Spleen (tissue), 11 donors: ENCODE measurements around the gene ENDOV. TPM values are rescaled to one million over a fixed set of nuclear protein-coding genes. Genes with fewer than 3 reads are reported as not detected.

Experiments used
- DNase-seq: peaks from one replicate; pipeline ENCODE4 v3.0.0-alpha.2; 2020
- H3K27ac ChIP-seq, 8 donors: fragments of 200-600 bp; sonication (generic) in 7 of 8; 1 replicate in 4 of 8; 2 replicates in 4 of 8; pipeline versions ENCODE4 v1.5.0 to v1.8.0; 2016 to 2021; ENCODE audit warnings: inconsistent platforms in 4 of 8, mild to moderate bottlenecking in 4 of 8, moderate library complexity in 1 of 8
- H3K27me3 ChIP-seq, 7 donors: fragments of 200-600 bp; sonication (generic) in 6 of 7; replicated peaks in 1 of 7; 1 replicate in 4 of 7; 2 replicates in 3 of 7; pipeline versions ENCODE4 v1.5.0 to v1.8.0; 2016 to 2021; ENCODE audit warnings: inconsistent platforms in 3 of 7, mild to moderate bottlenecking in 1 of 7
- H3K36me3 ChIP-seq, 6 donors: fragments of 200-600 bp; sonication (generic) in 5 of 6; 1 replicate in 4 of 6; 2 replicates in 2 of 6; pipeline versions ENCODE4 v1.5.0 to v1.8.0; 2016 to 2021; ENCODE audit warnings: inconsistent platforms in 2 of 6
- H3K4me1 ChIP-seq, 6 donors: fragments of 200-600 bp; sonication (generic) in 5 of 6; 1 replicate in 3 of 6; 2 replicates in 3 of 6; pipeline versions ENCODE4 v1.5.0 to v1.8.0; 2016 to 2021; ENCODE audit warnings: inconsistent platforms in 3 of 6
- H3K4me3 ChIP-seq, 8 donors: fragments of 200-600 bp; sonication (generic) in 7 of 8; 1 replicate in 4 of 8; 2 replicates in 4 of 8; pipeline versions ENCODE4 v1.5.0 to v1.8.0; 2016 to 2021; ENCODE audit warnings: inconsistent platforms in 4 of 8, mild to moderate bottlenecking in 4 of 8, moderate library complexity in 2 of 8
- H3K9me3 ChIP-seq, 8 donors: fragments of 200-600 bp; sonication (generic) in 7 of 8; 1 replicate in 4 of 8; 2 replicates in 4 of 8; pipeline versions ENCODE4 v1.5.0 to v1.8.0; 2016 to 2021; ENCODE audit warnings: inconsistent platforms in 4 of 8
- POLR2A ChIP-seq, 3 donors: fragments of 450-650 bp; IDR thresholded peaks; one replicate each; pipeline ENCODE4 v1.5.1; 2017; ENCODE audit warnings: antibody characterized with exemption in 3 of 3, mild to moderate bottlenecking in 1 of 3
- POLR2AphosphoS5 ChIP-seq, 3 donors: sonication (generic); formaldehyde crosslinking; IDR thresholded peaks; one replicate each; pipeline ENCODE4 v1.5.1; 2017; ENCODE audit warnings: antibody characterized with exemption in 3 of 3
- WGBS, 5 donors: extraction: QIAGEN DNeasy Blood & Tissue Kit in 3 of 5; methylation state at CpG; one replicate each; pipeline versions ENCODE4 v1.1.5 to v1.1.7; 2013 to 2018; 5-methylcytosine and 5-hydroxymethylcytosine counted together
- intact Hi-C: fragments of 100-400 bp; cut with DNase I; formaldehyde crosslinking; loops from one replicate; pipeline ENCODE4 v1.15.0; 2023; ENCODE audit warnings: low total_unique reads
- polyA plus RNA-seq, 3 donors: library from polyadenylated mRNA; stranded (reverse); fragments of 200-250 nt; gene quantifications; one replicate each; pipeline ENCODE4 v1.2.1, GENCODE V29; 2013
- total RNA-seq, 7 donors: library from RNA; depleted of rRNA in 3 of 7; stranded (reverse); fragments of >200 nt in 3 of 7; fragmentation: NEBNext Ultra II Directional in 4 of 7; extraction: Animal tissue kit (Norgen Biotek cat#: 25700) in 4 of 7; gene quantifications; one replicate each; pipeline versions ENCODE4 v1.1.0 to v1.2.1, GENCODE V29; 2016 to 2021
- TF ChIP-seq, protein P1 (sequence below), 11 experiments: fragments of 200-600 bp in 7 of 11; fragments of 450-650 bp in 4 of 11; sonication (generic) in 4 of 11; IDR thresholded peaks in 8 of 11; conservative IDR thresholded peaks in 3 of 11; 1 replicate in 7 of 11; 2 replicates in 4 of 11; pipeline versions ENCODE4 v1.4.0 to v1.8.0; 2016 to 2021; ENCODE audit warnings: antibody characterized with exemption in 11 of 11, inconsistent platforms in 4 of 11, mild to moderate bottlenecking in 1 of 11
- donor health status: healthy with polysubstance abuse.
- donor health status: DM: no; HTN: no; CAD: no; lungs with moderate emphysema.
- donor health status: DM: no; HTN: no; CAD: no.
- donor health status: Bipolar disorder and iron deficiency.
- donor health status: healthy.
- donor health status: DM: no; HTN: no; CAD: no.
- donor health status: DM: yes; HTN: yes; CAD: no.

Gene ENDOV
- total and polyA plus RNA-seq, 10 donors = 9.7 to 47.4 (median 23.2) TPM

DNA sequence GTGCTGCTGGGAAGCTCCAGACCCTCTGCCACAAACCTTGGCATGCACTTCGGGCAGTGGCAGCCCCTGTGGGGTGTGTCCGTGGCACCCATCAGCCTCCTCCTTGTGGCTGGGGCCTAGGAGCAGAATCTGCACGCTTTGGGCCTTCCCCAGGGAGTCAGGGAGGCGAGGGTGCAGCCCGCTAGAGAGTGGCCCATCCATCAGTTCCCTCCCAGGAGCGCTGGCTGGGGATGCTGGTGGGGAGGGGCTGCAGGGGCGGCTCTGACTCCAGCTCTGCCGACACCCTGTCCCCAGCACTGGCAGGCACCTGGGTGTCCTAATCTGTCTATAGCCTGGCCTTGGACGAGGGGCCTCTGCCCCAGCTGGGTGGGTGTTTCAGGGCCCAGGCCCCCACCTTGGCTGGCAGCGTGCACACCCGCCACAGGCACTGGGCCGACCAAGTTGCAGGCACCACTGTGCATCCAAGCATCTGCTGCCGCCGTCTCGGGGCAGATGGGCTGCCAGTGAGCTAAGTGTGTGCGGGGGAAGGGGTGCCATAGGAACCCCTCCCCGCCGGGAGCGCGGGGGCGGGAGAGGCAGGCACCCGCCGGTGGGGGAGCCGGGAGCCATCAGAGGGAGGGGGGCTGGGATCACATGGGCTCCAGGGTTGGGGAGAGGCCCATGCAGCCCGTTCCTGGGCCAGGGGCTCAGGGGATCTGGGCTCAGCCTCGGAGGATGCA is 30.2 kb downstream of the ENDOV start:
- H3K36me3 ChIP-seq = peaks cover 0 to 6% (median 0%) of the 10 kb centered on the region in 6 donors
- H3K4me3 ChIP-seq = no peak overlapping the region
- H3K27ac ChIP-seq = no peak overlapping the region
- TF ChIP-seq, protein P1, sequence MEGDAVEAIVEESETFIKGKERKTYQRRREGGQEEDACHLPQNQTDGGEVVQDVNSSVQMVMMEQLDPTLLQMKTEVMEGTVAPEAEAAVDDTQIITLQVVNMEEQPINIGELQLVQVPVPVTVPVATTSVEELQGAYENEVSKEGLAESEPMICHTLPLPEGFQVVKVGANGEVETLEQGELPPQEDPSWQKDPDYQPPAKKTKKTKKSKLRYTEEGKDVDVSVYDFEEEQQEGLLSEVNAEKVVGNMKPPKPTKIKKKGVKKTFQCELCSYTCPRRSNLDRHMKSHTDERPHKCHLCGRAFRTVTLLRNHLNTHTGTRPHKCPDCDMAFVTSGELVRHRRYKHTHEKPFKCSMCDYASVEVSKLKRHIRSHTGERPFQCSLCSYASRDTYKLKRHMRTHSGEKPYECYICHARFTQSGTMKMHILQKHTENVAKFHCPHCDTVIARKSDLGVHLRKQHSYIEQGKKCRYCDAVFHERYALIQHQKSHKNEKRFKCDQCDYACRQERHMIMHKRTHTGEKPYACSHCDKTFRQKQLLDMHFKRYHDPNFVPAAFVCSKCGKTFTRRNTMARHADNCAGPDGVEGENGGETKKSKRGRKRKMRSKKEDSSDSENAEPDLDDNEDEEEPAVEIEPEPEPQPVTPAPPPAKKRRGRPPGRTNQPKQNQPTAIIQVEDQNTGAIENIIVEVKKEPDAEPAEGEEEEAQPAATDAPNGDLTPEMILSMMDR (IDR thresholded peaks at IDR 0.05 in 8 of 11, conservative IDR thresholded peaks at IDR 0.05 in 3 of 11) = no peak
- TF ChIP-seq POLR2A (IDR thresholded peaks at IDR 0.05) (no peak), POLR2AphosphoS5 (IDR thresholded peaks at IDR 0.05) (no peak)
- WGBS, 5 donors = 70 to 82% (median 75%) methylated on average over 5 to 26 of the region's 26 CpGs
- H3K27me3 ChIP-seq = peaks cover 0 to 18% (median 0%) of the 10 kb centered on the region in 7 donors
- intact Hi-C loops = no loop called here
- no peaks in the 10 kb centered on the region for H3K9me3 ChIP-seq
- H3K4me1 ChIP-seq = peaks cover 0 to 15% (median 2%) of the 10 kb centered on the region in 6 donors
- no peak for DNase-seq

DNA sequence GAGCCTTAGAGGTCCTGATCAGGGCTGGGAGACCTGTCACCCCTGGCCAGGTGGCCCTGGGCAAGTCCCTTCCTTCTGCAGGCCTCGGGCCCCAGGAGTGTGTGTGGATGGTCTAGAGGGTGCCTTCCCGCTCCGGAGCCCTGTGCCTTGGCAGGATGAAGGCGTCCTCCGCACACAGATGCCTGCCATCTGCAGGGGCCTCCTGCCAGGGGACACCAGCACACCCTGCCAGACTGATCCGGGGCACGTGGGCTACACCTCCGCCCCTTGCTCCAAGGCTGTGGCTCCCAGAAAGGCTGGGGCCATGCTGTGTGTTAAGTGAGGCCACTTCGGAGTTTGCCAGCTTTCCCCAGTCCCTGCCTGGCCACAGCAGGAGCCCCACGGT is 30.8 kb downstream of the ENDOV start:
- intact Hi-C loops = no loop called here
- H3K4me1 ChIP-seq = peaks cover 0 to 15% (median 2%) of the 10 kb centered on the region in 6 donors
- H3K36me3 ChIP-seq = peaks cover 0 to 6% (median 0%) of the 10 kb centered on the region in 6 donors
- no peak overlapping the region for H3K4me3 ChIP-seq
- no peak overlapping the region for H3K27ac ChIP-seq
- H3K27me3 ChIP-seq = peaks cover 0 to 18% (median 0%) of the 10 kb centered on the region in 7 donors
- no peaks in the 10 kb centered on the region for H3K9me3 ChIP-seq
- TF ChIP-seq, protein P1 (IDR thresholded peaks at IDR 0.05 in 8 of 11, conservative IDR thresholded peaks at IDR 0.05 in 3 of 11) = no peak
- TF ChIP-seq POLR2A (IDR thresholded peaks at IDR 0.05) (no peak), POLR2AphosphoS5 (IDR thresholded peaks at IDR 0.05) (no peak)
- no peak for DNase-seq
- WGBS, 5 donors = 85 to 93% (median 86%) methylated on average over 5 to 10 of the region's 10 CpGs

DNA sequence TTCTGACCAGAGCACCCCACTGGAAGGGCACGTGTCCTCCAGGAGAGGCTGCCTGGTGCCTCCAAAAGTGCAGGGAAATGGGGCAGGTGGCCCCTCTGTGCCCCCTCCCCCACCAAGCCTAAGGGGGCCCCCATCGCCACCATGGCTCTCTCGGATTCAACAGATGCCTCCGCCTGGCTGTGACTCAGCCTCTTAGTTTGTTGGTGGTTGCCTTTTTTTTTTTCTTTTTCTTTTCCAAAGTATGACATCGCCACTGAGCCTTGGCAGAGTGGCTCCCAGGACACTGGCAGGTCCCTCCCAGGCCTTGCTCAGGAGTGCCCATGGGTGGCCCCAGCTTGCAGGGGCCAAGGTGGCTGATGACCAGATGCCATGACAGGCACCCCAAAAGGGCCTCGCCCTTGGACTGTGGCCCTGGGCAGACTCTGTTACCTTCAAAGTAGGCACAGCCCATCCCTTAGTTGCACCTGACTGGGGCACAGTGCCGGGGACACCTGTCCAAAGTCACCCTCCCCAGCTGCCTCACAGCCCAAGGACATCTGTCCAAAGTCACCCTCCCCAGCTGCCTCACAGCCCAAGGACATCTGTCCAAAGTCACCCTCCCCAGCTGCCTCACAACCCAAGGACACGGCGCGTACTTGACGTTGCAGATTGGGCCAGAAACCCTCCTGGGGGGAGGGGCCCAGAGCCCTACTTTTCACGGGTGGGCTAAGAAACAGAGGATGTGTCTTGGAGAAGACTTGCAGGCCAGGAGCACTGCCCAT is 31.9 kb downstream of the ENDOV start:
- no peak overlapping the region for H3K4me3 ChIP-seq
- H3K4me1 ChIP-seq = peaks cover 0 to 7% (median 0%) of the 10 kb centered on the region in 6 donors
- no peak overlapping the region for H3K27ac ChIP-seq
- peaks cover 0 to under 1% (median 0%) of the 10 kb centered on the region in 6 donors for H3K36me3 ChIP-seq
- peaks cover 0 to 18% (median 0%) of the 10 kb centered on the region in 7 donors for H3K27me3 ChIP-seq
- intact Hi-C loops = no loop called here
- no peaks in the 10 kb centered on the region for H3K9me3 ChIP-seq
- DNase-seq = no peak
- 65 to 73% (median 70%) methylated on average over 12 of the region's 12 CpGs for WGBS, 5 donors
- TF ChIP-seq POLR2AphosphoS5 (IDR thresholded peaks at IDR 0.05) (no peak), POLR2A (IDR thresholded peaks at IDR 0.05) (no peak)
- TF ChIP-seq, protein P1 (IDR thresholded peaks at IDR 0.05 in 8 of 11, conservative IDR thresholded peaks at IDR 0.05 in 3 of 11) = no peak

DNA sequence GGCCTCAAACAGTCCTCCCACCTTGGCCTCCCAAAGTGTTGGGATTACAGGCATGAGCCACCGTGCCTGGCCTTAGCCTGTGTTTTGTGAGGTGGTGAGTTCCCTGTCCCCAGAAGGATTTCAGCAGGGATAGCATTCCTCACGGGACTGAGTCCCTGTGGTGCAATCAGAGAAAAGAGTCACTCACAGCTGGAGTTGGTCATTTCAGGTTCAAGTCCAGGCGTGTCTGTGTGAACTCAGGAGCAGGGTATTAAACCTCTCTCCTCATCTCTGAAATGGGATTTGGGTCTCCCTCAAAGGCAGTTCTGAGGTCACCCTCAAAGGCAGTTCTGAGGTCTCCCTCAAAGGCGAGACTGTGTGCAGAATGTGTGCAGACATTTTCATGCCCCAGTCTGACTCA is 32.8 kb downstream of the ENDOV start:
- H3K36me3 ChIP-seq = no peaks in the 10 kb centered on the region
- TF ChIP-seq, protein P1 (IDR thresholded peaks at IDR 0.05 in 8 of 11, conservative IDR thresholded peaks at IDR 0.05 in 3 of 11) = no peak
- TF ChIP-seq POLR2A (IDR thresholded peaks at IDR 0.05) (no peak), POLR2AphosphoS5 (IDR thresholded peaks at IDR 0.05) (no peak)
- 79 to 90% (median 88%) methylated on average over 4 of the region's 4 CpGs for whole genome bisulfite sequencing, 5 donors
- peaks cover 0 to 18% (median 0%) of the 10 kb centered on the region in 7 donors for H3K27me3 ChIP-seq
- no peak overlapping the region for H3K27ac ChIP-seq
- DNase-seq = no peak
- intact Hi-C loops = no loop called here
- no peak overlapping the region for H3K4me3 ChIP-seq
- H3K4me1 ChIP-seq = peaks cover 0 to 7% (median 0%) of the 10 kb centered on the region in 6 donors
- H3K9me3 ChIP-seq = no peaks in the 10 kb centered on the region
